Neuron (in vitro differentiated cells): Measurements from ENCODE around the gene ANKRD60.

Experiments
- H2AFZ ChIP-seq: one replicate; pipeline ENCODE4 v1.6.1; 2013; ENCODE audit warnings: low read depth, mild to moderate bottlenecking, inconsistent platforms, low read length, moderate library complexity
- H3K27me3 ChIP-seq: one replicate; pipeline ENCODE4 v1.6.1; 2013; ENCODE audit warnings: low read length; ENCODE audit not compliant: insufficient read depth
- H3K36me3 ChIP-seq: one replicate; pipeline ENCODE4 v1.6.1; 2013; ENCODE audit warnings: low read length; ENCODE audit not compliant: insufficient read depth
- H3K4me1 ChIP-seq: one replicate; pipeline ENCODE4 v1.6.1; 2013; ENCODE audit warnings: low read length; ENCODE audit not compliant: insufficient read depth
- H3K4me3 ChIP-seq: 2 replicates; pipeline ENCODE4 v1.5.1; 2013; ENCODE audit warnings: mild to moderate bottlenecking, low read length, moderate library complexity
- H3K9me3 ChIP-seq: one replicate; pipeline ENCODE4 v1.6.1; 2013; ENCODE audit warnings: low read length

The ANKRD60 gene

GRCh38 chr20:58228484-58229197, at the start of gene ANKRD60:
ANKRD60 (minus strand) TSS chr20:58228653; CDS start chr20:58228653, 0 bp downstream.
- peaks cover 4% of the 10 kb centered on the region for H3K9me3 ChIP-seq
- peaks cover 56% of the 10 kb centered on the region for H3K27me3 ChIP-seq
- no peaks in the 10 kb centered on the region for H3K36me3 ChIP-seq
- peak within 1 kb of the TSS; percentile 72 for H2AFZ ChIP-seq
- H3K4me1 ChIP-seq: peaks cover 3% of the 10 kb centered on the region
- peak within 1 kb of the TSS; percentile 8 for H3K4me3 ChIP-seq

GRCh38 chr20:58277578-58278472, 49.4 kb upstream of the ANKRD60 start:
- Histone ChIP-seq H3K9me3 (peaks cover 3% of the 10 kb centered on the region), H3K36me3 (no peaks in the 10 kb centered on the region), H3K27me3 (no peaks in the 10 kb centered on the region), H2AFZ (no peak overlapping the region), H3K4me1 (peaks cover 7% of the 10 kb centered on the region), H3K4me3 (no peak overlapping the region)

GRCh38 chr20:58277107-58277506, 48.7 kb upstream of the ANKRD60 start:
- Histone ChIP-seq H3K27me3 (no peaks in the 10 kb centered on the region), H3K4me3 (no peak overlapping the region), H3K9me3 (peaks cover 3% of the 10 kb centered on the region), H3K4me1 (peaks cover 7% of the 10 kb centered on the region), H2AFZ (no peak overlapping the region), H3K36me3 (no peaks in the 10 kb centered on the region)

- Histone ChIP-seq H3K27me3 (no peaks in the 10 kb centered on the region), H3K36me3 (no peaks in the 10 kb centered on the region), H3K4me3 (no peak overlapping the region), H3K9me3 (peaks cover 3% of the 10 kb centered on the region), H2AFZ (no peak overlapping the region), H3K4me1 (peaks cover 7% of the 10 kb centered on the region)
Observed at GRCh38 chr20:58274384-58274783, 45.9 kb upstream of the ANKRD60 start.

GRCh38 chr20:58271606-58272351, 43.3 kb upstream of the ANKRD60 start:
- no peaks in the 10 kb centered on the region for H3K27me3 ChIP-seq
- no peak overlapping the region for H2AFZ ChIP-seq

GRCh38 chr20:58268936-58269619, 40.6 kb upstream of the ANKRD60 start:
- Histone ChIP-seq H3K4me1 (no peaks in the 10 kb centered on the region), H2AFZ (no peak overlapping the region), H3K9me3 (peaks cover 3% of the 10 kb centered on the region), H3K4me3 (no peak overlapping the region), H3K27me3 (no peaks in the 10 kb centered on the region), H3K36me3 (no peaks in the 10 kb centered on the region)

More at GRCh38 chr20:58271606-58272351, 43.3 kb upstream of the ANKRD60 start:
- Histone ChIP-seq H3K9me3 (peaks cover 3% of the 10 kb centered on the region), H3K4me3 (no peak overlapping the region), H3K4me1 (no peaks in the 10 kb centered on the region), H3K36me3 (no peaks in the 10 kb centered on the region)

- H3K4me1 ChIP-seq: no peaks in the 10 kb centered on the region
- no peaks in the 10 kb centered on the region for H3K36me3 ChIP-seq
- peaks cover 1% of the 10 kb centered on the region for H3K9me3 ChIP-seq
- H2AFZ ChIP-seq: no peak overlapping the region
- no peak overlapping the region for H3K4me3 ChIP-seq
- no peaks in the 10 kb centered on the region for H3K27me3 ChIP-seq
Observed at GRCh38 chr20:58268421-58268821, 40.0 kb upstream of the ANKRD60 start.

GRCh38 chr20:58267389-58268215, 39.1 kb upstream of the ANKRD60 start:
- Histone ChIP-seq H3K27me3 (no peaks in the 10 kb centered on the region), H3K9me3 (no peaks in the 10 kb centered on the region), H3K36me3 (no peaks in the 10 kb centered on the region), H3K4me3 (no peak overlapping the region), H2AFZ (no peak overlapping the region), H3K4me1 (no peaks in the 10 kb centered on the region)

- H3K4me1 ChIP-seq: peaks cover 3% of the 10 kb centered on the region
Observed at GRCh38 chr20:58264271-58264670, 35.8 kb upstream of the ANKRD60 start.

GRCh38 chr20:58261660-58262059, 33.2 kb upstream of the ANKRD60 start:
- Histone ChIP-seq H3K4me1 (peaks cover 3% of the 10 kb centered on the region), H3K27me3 (no peaks in the 10 kb centered on the region), H3K9me3 (no peaks in the 10 kb centered on the region), H2AFZ (no peak overlapping the region), H3K36me3 (no peaks in the 10 kb centered on the region), H3K4me3 (no peak overlapping the region)

More at GRCh38 chr20:58264271-58264670, 35.8 kb upstream of the ANKRD60 start:
- Histone ChIP-seq H3K36me3 (no peaks in the 10 kb centered on the region), H3K27me3 (no peaks in the 10 kb centered on the region), H3K9me3 (no peaks in the 10 kb centered on the region), H2AFZ (no peak overlapping the region), H3K4me3 (no peak overlapping the region)

GRCh38 chr20:58260006-58260405, 31.6 kb upstream of the ANKRD60 start:
- no peak overlapping the region for H3K4me3 ChIP-seq
- no peaks in the 10 kb centered on the region for H3K9me3 ChIP-seq
- no peaks in the 10 kb centered on the region for H3K36me3 ChIP-seq

GRCh38 chr20:58256842-58257241, 28.4 kb upstream of the ANKRD60 start:
- Histone ChIP-seq H3K27me3 (no peaks in the 10 kb centered on the region), H3K4me1 (no peaks in the 10 kb centered on the region), H3K4me3 (no peak overlapping the region), H3K36me3 (no peaks in the 10 kb centered on the region), H2AFZ (no peak overlapping the region), H3K9me3 (no peaks in the 10 kb centered on the region)

More at GRCh38 chr20:58260006-58260405, 31.6 kb upstream of the ANKRD60 start:
- Histone ChIP-seq H3K4me1 (peaks cover 3% of the 10 kb centered on the region), H2AFZ (no peak overlapping the region), H3K27me3 (no peaks in the 10 kb centered on the region)
